ENCODE measurements around the gene LPIN1.

LPIN1 gene

GRCh38 chr2:11770531-11771188, 24.2 kb downstream of the LPIN1 start:
- no peak overlapping the region for H3K4me3 ChIP-seq (ENCODE audit: low read length)
- TF ChIP-seq CTCF (conservative IDR thresholded peaks at IDR 0.05; ENCODE audit: low read depth, low read length), result no peak

GRCh38 chr2:11771971-11772615, 25.7 kb downstream of the LPIN1 start:
- no peak for TF ChIP-seq CTCF (conservative IDR thresholded peaks at IDR 0.05; ENCODE audit: low read depth, low read length)
- no peak overlapping the region for H3K4me3 ChIP-seq (ENCODE audit: low read length)
- DNase-seq (ENCODE audit: low read depth), result no peak

More at GRCh38 chr2:11770531-11771188, 24.2 kb downstream of the LPIN1 start:
- DNase-seq (ENCODE audit: low read depth), result no peak

GRCh38 chr2:11773111-11773510, 26.7 kb downstream of the LPIN1 start:
- no peak overlapping the region for H3K4me3 ChIP-seq (ENCODE audit: low read length)
- DNase-seq (ENCODE audit: low read depth), result no peak
- no peak for TF ChIP-seq CTCF (conservative IDR thresholded peaks at IDR 0.05; ENCODE audit: low read depth, low read length)

- H3K4me3 ChIP-seq (ENCODE audit: low read length), result no peak overlapping the region
- no peak for TF ChIP-seq CTCF (conservative IDR thresholded peaks at IDR 0.05; ENCODE audit: low read depth, low read length)
- DNase-seq (ENCODE audit: low read depth), result no peak
Measured at GRCh38 chr2:11773747-11774525, 27.5 kb downstream of the LPIN1 start.

GRCh38 chr2:11774600-11774999, 28.2 kb downstream of the LPIN1 start:
- DNase-seq (ENCODE audit: low read depth), result no peak
- TF ChIP-seq CTCF (conservative IDR thresholded peaks at IDR 0.05; ENCODE audit: low read depth, low read length), result no peak
- no peak overlapping the region for H3K4me3 ChIP-seq (ENCODE audit: low read length)

- no peak for TF ChIP-seq CTCF (conservative IDR thresholded peaks at IDR 0.05; ENCODE audit: low read depth, low read length)
- DNase-seq (ENCODE audit: low read depth), result no peak
- H3K4me3 ChIP-seq (ENCODE audit: low read length), result no peak overlapping the region
Measured at GRCh38 chr2:11775384-11775783, 29.0 kb downstream of the LPIN1 start.
